ENCODE data around the gene PPP6R3.
"Not testable (repeated sequence)": the region's sequence is repeated elsewhere in the genome, so short reads cannot be mapped to it uniquely, and the experiment has no call there.

Gene PPP6R3

GRCh38 chr11:68457898-68458249 lies 2.7 kb upstream of the PPP6R3 start:
- DNase-seq, result no peak

DNA sequence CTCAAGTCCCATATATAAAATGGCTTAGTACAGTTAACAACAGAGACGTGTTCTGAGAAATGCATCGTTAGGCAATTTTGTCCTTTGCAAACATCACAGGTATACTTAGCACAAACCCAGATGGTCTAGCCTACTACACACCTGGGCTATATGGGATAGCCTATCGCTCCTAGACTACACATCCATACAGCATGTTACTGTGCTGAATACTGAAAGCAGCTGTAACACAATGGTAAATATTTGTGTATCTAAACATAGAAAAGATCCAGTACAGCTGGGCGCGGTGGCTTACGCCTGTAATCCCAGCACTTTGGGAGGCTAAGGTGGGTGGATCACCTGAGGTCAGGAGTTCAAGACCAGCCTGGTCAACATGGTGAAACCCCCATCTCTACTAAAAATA lies 2.2 kb upstream of the PPP6R3 start:
- DNase-seq, result not testable (repeated sequence)

- DNase-seq, result peak; percentile 99
Observed at GRCh38 chr11:68459886-68460740, 439 bp upstream of the PPP6R3 start.

- DNase-seq, result no peak
Observed at GRCh38 chr11:68461575-68461917, 994 bp downstream of the PPP6R3 start.

GRCh38 chr11:68463714-68464113 lies 3.2 kb downstream of the PPP6R3 start:
- DNase-seq, result no peak

DNA sequence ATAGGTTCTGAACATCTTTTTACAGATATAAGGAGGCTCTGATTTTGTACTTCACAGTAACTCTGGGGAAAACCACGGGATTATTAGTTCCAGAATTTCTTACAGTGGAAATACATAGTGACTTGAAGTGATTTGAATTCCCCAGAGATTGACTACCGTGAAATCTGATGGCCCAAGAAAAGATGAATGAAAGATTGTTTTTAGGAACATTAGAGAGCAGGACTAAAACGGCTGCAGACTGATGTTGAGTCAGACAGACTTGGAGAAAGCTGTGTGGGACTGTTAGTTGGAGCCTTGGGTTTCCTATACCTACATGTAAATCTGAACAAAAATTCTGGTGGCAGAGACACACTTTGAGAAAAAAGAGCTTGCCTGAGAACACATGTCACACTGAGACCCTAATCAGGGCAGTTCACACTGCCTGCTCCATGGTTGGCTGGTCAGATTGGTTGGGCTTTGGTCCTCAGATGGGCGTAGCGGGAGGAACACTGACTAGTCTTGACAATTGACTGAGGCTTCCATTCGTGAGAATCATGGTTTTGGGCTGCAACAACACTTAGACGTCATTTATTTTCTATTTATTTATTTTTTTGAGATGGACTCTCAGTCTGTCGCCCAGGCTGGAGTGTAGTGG lies 6.8 kb downstream of the PPP6R3 start:
- no peak for DNase-seq

DNA sequence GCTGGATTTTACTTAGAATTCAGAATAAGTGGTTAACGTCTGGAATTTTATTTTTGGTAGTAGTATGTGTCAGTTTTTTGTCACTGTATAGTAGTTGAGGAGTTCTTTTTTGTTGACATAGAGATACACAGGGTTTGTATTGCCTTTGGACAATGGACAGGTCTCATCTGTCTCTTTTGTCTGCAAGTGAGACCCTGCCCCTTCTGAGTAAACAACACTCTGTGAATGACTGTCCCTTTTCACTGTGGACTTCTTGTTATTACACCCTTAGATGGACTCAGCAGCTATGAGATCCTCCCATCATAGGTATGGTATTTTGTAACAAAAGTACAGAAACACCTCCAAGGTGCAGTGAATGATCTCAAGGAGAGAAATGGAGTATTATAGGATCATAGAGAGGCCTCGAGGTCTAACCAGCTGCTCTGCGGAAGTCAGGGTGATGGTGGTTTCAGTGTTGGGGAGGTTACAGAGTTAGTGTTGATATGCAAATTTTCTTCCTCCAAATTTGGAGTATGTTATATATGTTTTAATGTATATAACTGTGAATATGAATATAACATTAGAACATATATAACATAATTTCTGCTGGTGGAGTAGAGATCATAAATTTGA lies 7.8 kb downstream of the PPP6R3 start:
- no peak for DNase-seq

DNA sequence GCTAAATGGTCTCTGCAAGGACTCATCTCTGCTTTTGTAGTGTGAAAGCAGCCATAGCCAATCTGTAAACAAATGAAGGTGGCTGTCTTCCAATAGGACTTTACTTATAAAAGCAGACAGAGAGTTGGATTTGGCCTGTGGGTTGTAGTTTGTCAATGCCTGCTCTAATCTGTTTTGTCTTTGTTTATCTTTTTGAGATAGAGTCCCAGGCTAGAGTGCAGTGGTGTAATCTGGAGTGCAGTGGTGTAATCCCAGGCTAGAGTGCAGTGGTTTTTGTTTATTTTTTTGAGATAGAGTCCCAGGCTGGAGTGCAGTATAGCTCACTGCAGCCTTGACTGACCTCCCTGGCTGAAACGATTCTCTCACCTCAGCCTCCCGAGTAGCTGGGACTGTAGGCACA lies 8.6 kb downstream of the PPP6R3 start:
- no peak for DNase-seq

- no peak for DNase-seq
Observed at GRCh38 chr11:68469642-68470041, 9.1 kb downstream of the PPP6R3 start.

DNA sequence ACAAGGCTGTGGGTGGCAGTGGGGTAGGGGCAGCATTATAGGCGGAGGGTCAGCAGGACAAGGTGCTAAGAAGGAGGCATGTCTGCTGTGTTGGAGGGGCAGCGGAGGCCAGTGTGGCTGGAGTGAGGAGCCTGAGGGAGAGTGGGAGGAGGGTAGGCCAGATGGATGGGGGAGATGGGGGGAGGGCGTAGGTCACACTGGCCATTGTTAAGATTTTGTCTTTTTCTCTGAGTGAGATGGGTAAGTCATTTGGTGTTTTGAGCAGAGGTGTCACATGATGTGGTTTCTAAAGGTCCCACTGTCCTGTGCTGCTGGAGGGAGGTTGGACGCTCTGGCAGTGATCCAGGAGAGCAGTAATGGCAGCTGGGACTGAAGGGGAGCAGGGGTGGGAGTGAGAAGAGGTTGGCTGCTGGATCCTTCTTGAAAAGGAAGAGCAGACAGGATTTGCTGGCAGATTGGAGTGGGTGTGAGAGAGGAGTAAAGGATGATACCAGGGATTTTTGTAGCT lies 9.8 kb downstream of the PPP6R3 start:
- no peak for DNase-seq

- no peak for DNase-seq
Observed at GRCh38 chr11:68471360-68472340, 11.1 kb downstream of the PPP6R3 start.

GRCh38 chr11:68472778-68473177 lies 12.2 kb downstream of the PPP6R3 start:
- DNase-seq, result no peak

GRCh38 chr11:68473693-68474092 lies 13.1 kb downstream of the PPP6R3 start:
- DNase-seq, result no peak

DNA sequence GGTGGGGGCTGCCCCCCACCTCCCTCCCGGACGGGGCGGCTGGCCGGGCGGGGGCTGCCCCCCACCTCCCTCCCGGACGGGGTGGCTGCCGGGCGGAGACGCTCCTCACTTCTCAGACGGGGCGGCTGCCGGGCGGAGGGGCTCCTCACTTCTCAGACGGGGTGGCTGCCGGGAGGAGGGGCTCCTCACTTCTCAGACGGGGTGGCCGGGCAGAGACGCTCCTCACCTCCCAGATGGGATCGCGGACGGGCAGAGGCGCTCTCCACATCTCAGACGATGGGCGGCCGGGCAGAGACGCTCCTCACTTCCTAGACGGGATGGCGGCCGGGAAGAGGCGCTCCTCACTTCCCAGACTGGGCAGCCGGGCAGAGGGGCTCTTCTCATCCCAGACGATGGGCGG lies 15.1 kb downstream of the PPP6R3 start:
- DNase-seq, result not testable (repeated sequence)

GRCh38 chr11:68479390-68479789 lies 18.8 kb downstream of the PPP6R3 start:
- no peak for DNase-seq

DNA sequence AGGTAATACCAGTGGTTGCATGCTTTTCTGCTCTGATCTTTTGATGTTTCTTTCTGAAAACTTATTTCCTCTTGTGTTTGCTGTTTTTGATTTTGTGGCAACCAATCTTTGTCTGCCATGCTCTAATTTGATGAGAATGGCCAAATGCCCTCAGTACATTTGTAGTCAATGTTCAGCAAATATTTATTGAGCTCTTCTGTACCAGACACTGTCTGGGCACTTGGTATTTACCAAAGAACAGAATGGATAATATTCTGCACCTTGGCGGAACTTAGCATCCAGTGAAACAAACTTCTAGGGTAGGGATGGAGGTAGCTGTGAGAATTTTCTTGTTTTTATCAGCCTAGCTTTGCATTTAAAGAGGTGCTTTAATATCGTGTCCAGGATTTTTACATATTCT lies 19.6 kb downstream of the PPP6R3 start:
- no peak for DNase-seq

GRCh38 chr11:68480852-68481510 lies 20.4 kb downstream of the PPP6R3 start:
- no peak for DNase-seq

DNA sequence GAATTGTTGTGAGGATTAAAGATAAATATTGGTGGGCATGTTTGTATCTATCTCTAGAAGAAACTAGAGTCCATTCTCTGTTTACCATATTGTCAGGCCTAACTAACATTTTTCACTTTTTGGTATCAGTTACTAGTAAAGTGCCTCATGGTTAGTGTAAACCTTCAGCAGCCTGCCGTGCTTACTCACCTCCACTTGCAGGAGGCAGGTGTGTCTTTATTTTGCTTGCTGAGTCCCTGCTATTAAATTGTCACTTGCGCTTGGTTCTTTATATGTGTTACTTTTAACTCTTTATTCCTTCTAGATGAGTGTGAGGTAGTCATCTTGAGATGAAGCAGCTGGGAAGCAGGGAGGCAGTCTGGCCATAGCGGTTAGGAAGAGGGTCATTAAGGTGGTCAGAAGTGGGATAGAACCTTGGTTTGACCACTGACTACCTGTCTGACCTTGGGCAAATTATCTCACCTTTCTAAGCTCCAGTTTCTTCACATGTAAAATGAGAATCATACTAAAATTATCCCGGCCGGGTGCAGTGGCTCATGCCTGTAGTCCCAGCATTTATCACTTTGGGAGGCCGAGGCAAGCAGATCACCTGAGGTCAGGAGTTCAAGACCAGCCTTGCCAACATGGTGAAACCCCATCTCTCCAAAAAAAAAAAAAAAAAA lies 21.2 kb downstream of the PPP6R3 start:
- DNase-seq, result no peak

GRCh38 chr11:68488623-68489022 lies 28.1 kb downstream of the PPP6R3 start:
- no peak for DNase-seq

GRCh38 chr11:68495220-68495729 lies 34.7 kb downstream of the PPP6R3 start:
- DNase-seq, result no peak

GRCh38 chr11:68495872-68496271 lies 35.3 kb downstream of the PPP6R3 start:
- DNase-seq, result no peak
